HFF-Myc (cell line): Measurements from ENCODE around the gene RAB3D.
"Not testable (repeated sequence)": the region's sequence is repeated elsewhere in the genome, so short reads cannot be mapped to it uniquely, and the experiment has no call there.

ENCODE experiments used
- DNase-seq: peaks from one replicate; pipeline ENCODE4 v3.0.0-alpha.2; 2011; ENCODE audit warnings: low read depth; ENCODE audit errors: extremely low read depth
- H3K4me3 ChIP-seq: replicated peaks from 2 replicates; pipeline ENCODE4 v1.5.1; 2011; ENCODE audit warnings: low read depth, mild to moderate bottlenecking, control low read depth, low read length
- TF ChIP-seq, protein P1 (sequence below): IDR thresholded peaks from 2 replicates; pipeline ENCODE4 v1.5.1; 2012; ENCODE audit warnings: mild to moderate bottlenecking, low read depth, low read length, control low read depth; ENCODE audit errors: missing control alignments

The RAB3D gene

GRCh38 chr19:11324079-11324661 is 15.3 kb downstream of the RAB3D start:
- peak; percentile 79 for DNase-seq
- H3K4me3 ChIP-seq = peak overlapping the region; percentile 18
- TF ChIP-seq, protein P1, sequence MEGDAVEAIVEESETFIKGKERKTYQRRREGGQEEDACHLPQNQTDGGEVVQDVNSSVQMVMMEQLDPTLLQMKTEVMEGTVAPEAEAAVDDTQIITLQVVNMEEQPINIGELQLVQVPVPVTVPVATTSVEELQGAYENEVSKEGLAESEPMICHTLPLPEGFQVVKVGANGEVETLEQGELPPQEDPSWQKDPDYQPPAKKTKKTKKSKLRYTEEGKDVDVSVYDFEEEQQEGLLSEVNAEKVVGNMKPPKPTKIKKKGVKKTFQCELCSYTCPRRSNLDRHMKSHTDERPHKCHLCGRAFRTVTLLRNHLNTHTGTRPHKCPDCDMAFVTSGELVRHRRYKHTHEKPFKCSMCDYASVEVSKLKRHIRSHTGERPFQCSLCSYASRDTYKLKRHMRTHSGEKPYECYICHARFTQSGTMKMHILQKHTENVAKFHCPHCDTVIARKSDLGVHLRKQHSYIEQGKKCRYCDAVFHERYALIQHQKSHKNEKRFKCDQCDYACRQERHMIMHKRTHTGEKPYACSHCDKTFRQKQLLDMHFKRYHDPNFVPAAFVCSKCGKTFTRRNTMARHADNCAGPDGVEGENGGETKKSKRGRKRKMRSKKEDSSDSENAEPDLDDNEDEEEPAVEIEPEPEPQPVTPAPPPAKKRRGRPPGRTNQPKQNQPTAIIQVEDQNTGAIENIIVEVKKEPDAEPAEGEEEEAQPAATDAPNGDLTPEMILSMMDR = no peak

DNA sequence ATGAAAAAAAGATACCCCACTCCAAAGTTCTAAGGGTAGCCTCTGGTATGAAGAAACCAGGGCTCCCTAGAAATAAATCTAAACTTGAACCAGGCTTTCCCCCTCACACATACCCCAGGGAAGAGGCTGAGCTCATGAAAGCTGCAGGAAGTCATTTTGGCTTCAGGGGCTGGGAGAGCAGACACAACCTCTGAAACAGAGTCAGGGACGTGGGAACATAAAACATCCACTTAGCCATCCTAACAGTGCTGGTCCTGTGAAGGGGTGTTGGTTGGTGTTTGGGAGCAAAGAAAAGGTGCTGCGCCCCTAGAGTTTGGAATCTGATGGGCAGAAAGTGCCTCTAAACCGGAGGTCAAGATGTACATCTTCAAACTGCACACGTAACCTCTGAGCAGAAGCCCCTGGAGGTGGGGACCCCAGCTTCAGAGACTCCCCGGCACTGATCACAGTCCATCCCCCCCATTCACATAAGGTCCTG is 15.8 kb downstream of the RAB3D start:
- DNase-seq = no peak
- TF ChIP-seq, protein P1 = no peak
- H3K4me3 ChIP-seq = peak overlapping the region; percentile 18

GRCh38 chr19:11322269-11323024 is 17.0 kb downstream of the RAB3D start:
- TF ChIP-seq, protein P1 = no peak
- DNase-seq = no peak

DNA sequence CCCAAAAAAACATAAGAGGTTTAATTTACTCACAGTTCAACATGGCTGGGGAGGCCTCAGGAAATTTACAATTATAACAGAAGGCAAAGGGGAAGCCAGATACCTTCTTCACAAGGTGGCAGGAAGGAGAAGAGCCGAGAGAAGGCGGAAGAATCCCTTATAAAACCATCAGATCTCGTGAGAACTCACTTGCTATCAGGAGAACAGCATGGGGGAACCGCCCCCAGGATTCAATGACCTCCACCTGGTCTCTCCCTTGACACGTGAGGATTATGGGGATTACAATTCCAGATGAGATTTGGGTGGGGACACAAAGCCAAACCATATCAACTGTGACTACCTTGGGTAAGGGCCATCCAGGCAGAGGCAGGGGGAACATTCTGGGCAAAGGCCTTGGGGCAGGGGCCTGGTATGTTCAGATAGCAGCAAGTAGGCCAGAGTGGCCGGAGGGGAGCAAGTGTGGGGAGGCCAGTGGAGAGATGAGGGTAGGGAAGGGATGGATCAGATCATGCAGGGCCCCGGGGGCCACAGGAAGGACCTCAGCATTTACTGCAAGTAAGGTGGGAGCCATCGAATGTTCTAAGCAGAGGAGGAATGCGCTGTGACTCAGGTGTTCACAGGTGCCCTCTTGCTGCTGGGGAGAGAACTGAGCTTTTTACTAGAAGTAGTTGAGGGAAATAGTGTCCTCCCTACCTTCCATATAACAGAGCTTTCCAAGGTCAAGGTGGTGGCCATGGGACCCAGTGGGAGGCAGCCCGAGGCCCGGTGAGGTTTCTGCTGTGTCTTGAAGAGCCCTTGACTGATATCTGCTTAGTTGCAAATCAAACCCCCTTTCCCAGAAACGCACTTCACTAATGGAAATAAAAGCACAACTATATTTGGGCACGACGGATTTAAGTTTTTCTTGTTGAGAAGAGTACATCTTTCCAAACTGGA is 18.0 kb downstream of the RAB3D start:
- TF ChIP-seq, protein P1 = no peak
- DNase-seq = no peak
- H3K4me3 ChIP-seq = no peak overlapping the region

More at GRCh38 chr19:11322269-11323024, 17.0 kb downstream of the RAB3D start:
- no peak overlapping the region for H3K4me3 ChIP-seq

GRCh38 chr19:11320278-11320995 is 19.0 kb downstream of the RAB3D start:
- DNase-seq, H3K4me3 ChIP-seq: not testable (repeated sequence)

DNA sequence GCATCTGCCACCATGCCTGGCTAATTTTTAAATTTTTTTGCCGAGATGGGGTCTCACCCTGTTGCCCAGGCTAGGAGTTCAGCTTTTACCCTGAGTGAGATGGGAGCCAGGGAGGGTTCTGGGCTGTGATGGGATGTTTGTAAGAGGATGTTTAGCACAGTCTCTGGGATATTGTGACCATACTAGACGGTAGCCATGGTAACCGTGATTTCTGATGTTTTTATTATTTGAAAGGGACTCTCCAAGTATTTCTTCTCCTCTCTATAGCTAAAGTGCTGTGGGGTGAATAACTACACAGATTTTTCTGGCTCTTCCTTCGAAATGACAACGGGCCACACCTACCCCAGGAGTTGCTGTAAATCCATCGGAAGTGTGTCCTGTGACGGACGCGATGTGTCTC is 33.1 kb downstream of the RAB3D start:
- no peak for DNase-seq
- no peak overlapping the region for H3K4me3 ChIP-seq
- TF ChIP-seq, protein P1 = no peak
